GM18909 (cell line): ENCODE measurements around the gene FOLH1.
"Not testable (repeated sequence)": the region's sequence is repeated elsewhere in the genome, so short reads cannot be mapped to it uniquely, and the experiment has no call there.

Experiments used
- ATAC-seq: cut with Tn5 transposase; IDR thresholded peaks from one replicate; pipeline ENCODE4 v1.9.1; 2021; ENCODE audit warnings: mild to moderate bottlenecking; ENCODE audit not compliant: unreplicated experiment, poor library complexity

Gene FOLH1

DNA sequence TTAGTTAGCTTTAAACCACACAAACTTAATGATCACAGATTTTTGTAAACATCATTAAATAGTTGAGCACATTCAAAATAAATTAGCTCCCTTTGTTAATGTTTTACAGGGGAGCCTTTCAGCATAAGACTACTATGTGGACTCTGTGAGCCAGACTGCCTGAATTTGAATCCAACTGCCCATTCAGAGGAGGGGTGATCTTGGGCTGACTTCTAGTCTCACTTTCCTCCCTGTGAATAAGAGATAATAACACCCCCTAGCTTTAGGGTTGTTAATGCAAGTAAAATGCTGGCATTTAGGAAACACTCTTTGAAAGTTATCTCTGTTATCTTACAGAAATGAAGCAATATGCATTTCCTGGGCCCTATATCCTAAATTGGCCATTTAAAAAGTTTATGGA, 23.6 kb downstream of the FOLH1 start:
- not testable (repeated sequence) for ATAC-seq

DNA sequence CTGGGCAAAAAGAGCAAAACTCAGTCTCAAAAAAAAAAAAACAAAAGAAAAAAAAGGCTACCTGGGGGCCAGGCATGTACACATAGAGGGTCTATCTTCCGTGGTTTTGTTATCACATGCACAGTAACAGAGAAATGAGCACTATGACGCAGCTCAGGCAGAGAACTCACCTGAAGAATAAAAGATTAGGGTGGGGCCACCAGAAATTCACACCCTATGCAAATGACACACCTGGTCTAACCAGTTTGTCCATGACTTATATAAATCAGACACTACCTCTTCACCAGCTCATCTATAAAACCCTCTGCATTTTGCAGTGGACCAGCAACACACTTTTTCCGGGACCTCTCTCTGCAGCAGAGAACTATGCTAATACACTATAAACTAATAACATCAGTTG, 30.5 kb downstream of the FOLH1 start:
- ATAC-seq = not testable (repeated sequence)

DNA sequence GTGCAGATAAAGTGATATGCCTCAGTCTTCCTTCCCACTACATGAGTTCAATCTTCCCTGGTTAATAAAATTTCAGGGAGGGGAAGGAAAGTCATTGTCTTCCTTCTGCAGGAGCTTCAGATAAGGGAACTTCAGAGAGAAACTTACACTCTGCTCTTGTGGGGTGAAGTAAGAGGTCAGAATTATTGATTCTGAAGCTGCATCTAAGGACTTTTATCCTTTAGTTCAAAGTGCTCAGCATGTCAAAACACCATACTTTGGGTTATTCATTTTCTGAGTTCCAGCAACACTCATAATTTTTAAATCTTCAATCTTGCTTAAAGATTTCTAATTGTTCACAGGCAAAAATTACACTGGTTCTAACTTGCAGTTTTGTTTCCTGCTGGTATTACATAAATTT, 33.0 kb downstream of the FOLH1 start:
- not testable (repeated sequence) for ATAC-seq

DNA sequence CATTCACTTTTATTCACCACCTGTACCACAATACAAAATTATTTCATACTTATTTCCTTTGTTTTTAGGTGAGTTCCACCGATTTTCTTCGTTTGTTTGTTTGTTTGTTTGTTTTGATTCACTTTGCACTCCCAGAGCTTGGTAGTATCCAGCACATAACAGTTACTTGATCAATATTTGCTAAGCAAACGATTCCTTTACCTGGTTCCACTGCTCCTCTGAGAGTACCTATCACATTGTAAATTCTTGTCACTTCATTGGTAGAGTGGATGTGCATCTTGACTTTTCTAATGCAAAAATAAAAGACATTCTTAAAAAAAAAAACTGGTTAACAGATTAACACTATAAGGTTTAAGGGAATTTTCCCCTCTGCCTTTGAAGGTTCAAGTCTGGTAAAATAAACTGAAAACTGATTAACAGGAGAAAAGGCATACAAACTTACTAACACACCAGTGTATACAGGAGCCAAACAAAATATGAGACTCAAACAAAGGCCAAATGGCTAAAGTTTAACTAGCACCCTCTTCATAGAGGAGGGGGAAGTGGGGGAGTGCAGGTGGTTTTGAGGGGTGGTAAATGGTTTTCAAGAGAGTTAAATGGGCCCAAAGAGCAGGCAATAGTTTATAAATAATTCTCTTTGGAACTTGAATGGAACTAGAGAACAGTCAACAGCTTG, 33.6 kb downstream of the FOLH1 start:
- not testable (repeated sequence) for ATAC-seq

DNA sequence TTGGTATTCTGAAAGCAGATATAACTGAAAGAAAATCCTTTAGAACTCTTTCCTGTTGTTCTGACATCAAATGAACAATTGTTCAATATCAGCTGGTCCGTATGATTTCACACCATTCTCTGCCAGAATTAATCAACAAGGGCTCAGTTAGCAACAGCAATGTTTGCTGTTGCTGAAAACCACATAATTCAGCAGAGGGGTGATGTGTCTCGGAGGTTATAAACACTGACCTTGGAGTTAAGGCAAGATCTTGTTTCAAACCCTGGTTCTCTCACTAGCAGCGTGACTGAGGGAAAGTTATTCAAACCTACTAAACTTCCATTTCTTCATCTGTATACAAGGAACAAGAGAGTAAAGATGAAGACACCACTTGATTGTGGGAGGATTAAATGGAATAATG, 36.8 kb downstream of the FOLH1 start:
- ATAC-seq = not testable (repeated sequence)

DNA sequence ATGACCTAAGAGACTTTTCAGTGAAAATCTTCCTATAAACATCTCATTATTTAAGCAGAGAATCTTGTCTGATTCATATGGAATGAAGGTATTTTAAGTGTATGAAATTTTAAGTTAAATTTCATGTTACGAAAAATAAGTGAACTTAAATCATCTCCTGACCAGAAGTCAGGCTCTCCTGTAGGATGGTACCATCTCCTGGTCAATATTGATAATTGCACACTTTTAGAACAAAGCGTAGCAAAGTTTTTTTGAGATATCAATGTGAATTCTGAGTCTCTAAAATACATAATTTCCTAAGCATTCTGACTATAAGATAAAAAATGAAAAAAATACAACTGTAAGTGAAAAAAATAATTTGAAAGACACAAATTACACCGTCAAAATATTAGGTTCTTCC, 38.8 kb downstream of the FOLH1 start:
- not testable (repeated sequence) for ATAC-seq

DNA sequence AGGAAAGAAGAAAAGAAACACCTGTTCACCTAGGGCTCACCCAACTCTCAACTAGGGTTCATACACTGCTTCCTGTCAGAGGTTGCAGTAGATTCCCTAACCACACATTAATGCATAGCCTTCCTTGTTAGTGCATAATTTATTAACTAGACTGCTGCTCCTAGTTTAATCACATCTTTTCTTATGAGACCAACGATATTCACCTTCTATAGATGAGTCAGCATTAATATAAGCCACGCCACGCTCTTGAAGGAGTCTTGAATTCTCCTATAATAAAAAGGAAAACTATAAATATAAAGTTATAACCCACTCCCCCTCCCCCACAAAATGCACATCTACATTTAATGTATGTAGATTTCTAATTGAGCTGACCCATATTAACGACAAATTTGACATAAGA, 39.4 kb downstream of the FOLH1 start:
- not testable (repeated sequence) for ATAC-seq

DNA sequence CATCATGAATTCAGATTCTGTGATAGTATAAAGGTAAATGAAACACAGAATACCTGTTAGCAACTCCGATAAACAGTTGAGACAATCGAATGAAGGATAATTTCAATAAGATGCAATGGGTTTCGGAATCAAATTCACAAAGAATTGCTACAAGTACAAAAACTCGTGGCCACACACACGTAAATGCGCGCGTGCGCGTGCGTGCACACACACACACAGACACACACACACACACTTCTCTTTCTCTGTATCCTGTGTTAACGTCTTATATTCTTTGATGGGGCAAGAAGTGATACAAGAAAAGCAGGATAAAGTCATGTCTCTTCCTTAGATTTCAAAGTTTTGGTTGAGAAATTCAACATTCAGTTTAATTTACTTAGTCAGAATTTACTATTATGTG, 57.2 kb downstream of the FOLH1 start:
- no peak for ATAC-seq

DNA sequence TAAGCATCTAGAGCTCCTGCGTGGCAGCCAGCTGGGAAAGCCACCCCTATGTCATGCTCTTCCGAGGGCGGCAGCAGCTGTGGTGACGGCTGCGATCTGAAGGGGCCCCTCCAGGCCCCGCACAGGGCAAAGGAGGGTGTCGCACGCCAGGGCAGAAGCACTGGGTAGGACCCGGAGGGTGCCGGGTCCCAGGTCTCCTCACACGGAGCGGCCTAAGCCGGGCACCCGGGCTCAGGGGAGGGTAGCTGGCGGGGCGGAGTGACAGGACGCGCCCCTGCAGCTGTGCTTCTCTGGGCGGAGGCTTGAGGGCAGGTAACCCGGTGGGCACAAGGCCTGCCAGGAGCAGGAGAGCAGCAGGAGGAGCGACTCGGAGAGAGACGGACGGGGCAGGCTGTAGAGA, 106.0 kb downstream of the FOLH1 start:
- ATAC-seq = not testable (repeated sequence)
